B cell (primary cell): Measurements from ENCODE around the gene WDR18.

Experiments used
- EZH2 ChIP-seq: IDR thresholded peaks from 2 replicates; pipeline ENCODE4 v1.6.1; 2012; ENCODE audit warnings: borderline replicate concordance, low read depth, mild to moderate bottlenecking, moderate library complexity, low read length; ENCODE audit not compliant: insufficient read depth, poor library complexity, severe bottlenecking
- TF ChIP-seq, protein P1 (sequence below): fragments of 200-600 bp; IDR thresholded peaks from one replicate; pipeline ENCODE4 v1.8.0; 2022; ENCODE audit warnings: antibody characterized with exemption, mild to moderate bottlenecking

DNA sequence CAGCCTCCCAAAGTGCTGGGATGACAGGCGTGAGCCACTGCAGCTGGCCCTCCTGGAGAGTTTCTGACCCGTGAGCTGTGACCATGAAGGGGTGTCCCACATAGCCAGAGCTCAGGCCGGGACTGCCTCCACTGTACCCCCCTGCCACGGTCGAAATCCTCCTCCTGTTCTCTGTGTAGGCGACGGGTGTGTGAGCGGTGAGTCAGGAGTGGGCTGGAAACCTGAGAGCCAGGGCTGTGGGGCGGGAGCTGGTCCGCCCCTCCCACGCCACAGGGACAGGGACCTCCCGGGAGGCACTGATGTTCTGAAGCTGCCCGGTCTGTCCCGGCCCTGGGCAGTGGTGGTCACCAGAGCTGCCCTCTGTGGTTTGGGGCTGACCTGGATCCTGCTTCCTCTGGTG lies 3.9 kb downstream of the WDR18 start:
- TF ChIP-seq, protein P1, sequence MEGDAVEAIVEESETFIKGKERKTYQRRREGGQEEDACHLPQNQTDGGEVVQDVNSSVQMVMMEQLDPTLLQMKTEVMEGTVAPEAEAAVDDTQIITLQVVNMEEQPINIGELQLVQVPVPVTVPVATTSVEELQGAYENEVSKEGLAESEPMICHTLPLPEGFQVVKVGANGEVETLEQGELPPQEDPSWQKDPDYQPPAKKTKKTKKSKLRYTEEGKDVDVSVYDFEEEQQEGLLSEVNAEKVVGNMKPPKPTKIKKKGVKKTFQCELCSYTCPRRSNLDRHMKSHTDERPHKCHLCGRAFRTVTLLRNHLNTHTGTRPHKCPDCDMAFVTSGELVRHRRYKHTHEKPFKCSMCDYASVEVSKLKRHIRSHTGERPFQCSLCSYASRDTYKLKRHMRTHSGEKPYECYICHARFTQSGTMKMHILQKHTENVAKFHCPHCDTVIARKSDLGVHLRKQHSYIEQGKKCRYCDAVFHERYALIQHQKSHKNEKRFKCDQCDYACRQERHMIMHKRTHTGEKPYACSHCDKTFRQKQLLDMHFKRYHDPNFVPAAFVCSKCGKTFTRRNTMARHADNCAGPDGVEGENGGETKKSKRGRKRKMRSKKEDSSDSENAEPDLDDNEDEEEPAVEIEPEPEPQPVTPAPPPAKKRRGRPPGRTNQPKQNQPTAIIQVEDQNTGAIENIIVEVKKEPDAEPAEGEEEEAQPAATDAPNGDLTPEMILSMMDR, result no peak
- no peak for TF ChIP-seq EZH2
